Activated CD4-positive, alpha-beta T cell treated with anti-CD3 and anti-CD28 coated beads, Interleukin-2, amount 50 U/mL, for 4 hours (primary cell): ENCODE results near the gene ACSL6.

Experiments
- DNase-seq, 2 experiments: peaks; one replicate each; pipeline ENCODE4 v3.0.0-alpha.2; 2020

Gene ACSL6

DNA sequence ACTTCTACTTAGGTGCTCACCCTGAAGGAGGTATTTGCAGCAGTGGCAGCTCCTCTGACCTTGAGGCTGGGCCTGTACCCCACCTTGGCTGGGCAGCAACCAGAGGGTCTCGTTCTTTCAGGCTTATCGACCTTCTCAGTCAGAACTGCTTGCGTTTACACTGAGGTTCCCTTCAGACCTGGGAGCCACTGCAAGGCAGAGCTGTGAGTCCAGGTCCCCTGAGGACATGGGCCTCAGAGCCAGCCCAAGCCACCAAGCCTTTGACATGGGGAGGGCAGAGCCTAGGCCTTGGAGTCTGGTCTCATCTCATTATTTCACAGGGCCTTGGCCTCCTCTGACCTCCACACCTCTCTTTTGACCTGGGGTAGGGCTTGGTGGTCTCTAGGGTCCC, 13.7 kb downstream of the ACSL6 start:
- no peak for DNase-seq

DNA sequence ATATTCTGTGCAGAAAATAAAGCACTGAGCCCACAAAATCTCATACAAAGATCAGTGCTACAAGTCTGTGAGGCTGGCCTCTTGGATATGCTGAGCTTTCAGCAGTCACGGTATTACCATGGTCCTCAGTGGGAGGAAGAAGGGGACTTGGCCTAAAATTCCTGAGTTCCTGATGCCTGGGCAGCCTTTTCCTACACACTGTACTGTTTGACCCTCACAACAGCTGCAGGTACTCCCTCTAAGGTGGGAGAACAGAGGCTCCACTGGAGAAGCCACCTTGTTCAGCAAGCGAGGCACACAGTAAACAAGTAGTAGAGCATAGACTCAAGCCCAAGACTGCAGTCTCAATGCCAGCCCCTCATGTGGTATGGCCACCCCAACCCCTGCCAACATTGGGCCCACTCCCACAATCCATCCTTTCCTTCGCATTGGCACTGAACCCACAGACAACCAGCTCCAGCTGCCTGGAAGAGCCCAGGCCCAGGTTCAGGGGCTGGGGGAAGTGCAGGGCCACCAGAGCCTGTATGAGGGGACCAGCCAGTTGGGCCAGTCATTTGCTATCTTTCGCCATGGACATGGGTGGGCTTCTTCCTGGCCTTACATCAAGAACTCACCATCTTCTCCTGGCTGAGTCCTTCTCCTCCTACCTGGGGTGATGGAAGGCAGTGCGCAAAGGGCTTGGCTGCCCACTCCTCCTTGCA, 14.3 kb downstream of the ACSL6 start:
- DNase-seq: no peak

DNA sequence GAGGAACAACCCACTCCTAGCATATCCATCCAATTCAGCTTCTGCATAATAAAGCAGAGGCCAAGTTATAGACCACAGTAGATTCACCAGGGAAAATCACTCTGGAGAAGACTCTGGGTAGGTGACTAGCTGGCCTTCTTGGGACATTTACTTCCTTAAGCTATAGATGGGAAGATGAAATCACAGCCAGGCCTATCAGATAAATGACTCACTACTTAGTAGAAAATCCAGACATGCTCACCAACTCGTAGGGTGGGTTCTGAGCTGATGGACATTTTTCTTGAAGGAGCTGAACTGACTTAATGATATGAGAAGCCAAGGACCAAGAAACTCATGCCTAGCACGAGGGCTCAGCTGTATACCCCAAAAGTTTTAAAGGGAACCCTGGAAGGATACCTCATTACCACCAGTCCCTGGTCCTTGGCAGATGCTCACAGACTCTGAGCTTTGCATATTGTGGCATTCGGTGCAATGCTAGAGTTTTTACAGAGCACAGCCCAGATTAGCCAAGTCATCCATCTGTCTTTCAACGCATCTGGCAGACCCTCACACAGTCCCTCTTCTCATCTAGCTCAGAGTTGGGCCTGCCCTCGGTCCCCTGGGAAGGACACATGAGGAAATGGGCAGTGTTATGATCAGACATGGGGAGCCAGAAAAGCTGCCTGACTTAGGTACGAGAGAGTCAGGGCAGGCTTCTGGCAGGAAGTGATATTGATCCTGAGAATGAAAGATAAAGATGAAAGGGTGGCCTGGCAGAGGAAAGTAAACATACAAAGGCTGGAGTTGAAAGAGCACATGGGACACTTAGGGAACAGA, 15.0 kb downstream of the ACSL6 start:
- no peak for DNase-seq

DNA sequence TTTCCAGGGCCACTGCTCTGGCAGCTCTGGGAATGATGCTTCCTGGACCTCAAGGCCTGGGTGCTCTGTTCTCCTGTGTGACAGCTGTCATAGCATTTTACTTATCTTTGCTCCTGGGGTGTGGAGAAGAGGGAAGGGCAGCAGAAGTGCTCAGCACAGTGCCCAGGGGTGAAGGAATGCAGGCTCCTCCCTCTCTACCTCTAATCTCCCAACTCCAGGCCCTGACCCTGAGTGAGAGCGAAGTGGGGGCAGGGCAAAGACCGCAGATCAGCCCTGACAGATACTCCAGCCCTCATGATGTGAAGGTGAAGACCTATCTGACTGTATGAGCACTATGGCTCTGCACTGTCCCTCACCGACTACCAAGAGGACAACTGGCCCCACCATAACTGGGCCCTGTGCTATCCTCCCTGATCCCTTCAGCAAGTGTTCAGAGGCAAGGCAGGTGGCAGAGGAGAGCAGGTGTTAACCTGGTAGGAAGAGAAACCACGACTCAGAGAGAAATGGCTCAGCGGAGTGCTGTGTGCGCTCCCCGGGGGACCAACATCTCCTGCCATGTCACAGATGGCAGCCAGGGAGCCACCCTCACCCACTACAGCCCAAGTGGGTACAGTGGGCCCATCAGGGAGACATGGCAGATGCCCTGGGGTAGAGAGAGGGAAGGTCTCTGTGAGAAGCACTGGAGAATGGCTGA, 16.8 kb downstream of the ACSL6 start:
- DNase-seq: no peak

DNA sequence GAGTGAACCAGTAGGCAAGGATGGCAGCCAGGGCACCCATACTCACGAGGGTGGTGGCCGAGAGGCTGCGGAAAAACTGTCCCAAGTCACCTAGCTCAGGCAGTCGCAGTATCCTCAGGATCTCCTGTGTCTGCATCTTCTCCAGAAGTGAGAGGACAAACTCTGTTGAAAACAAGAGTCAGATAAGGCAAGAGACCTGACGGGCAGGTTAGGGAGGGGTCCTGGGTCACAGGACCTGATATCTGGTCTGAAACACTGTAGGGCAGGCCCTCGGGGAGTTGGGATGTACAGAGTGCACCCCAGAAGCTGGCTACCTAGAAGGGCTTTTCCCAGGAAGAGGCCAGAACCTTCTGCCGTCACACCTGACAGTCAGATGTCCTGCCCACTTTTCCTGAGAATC, 17.4 kb downstream of the ACSL6 start:
- DNase-seq: no peak

DNA sequence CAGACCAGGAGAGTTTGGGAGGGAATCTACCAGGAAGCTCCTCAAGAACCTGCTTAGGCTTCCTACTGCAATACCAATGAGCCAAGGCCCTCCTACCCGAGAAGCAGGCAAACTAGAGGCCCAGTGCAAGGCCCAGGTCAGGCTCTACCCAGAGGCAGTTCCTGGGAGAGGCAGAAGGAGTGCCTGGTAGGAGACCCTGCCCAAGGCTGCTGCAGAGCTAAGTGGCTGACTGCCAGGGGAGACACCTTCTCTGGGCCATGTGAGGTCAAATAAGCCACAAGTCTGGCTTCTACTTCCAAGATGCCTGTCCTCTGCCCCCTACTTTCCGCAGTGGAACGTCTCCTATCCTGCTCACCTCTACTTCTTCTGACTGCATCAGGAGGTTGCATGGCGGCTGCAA, 17.8 kb downstream of the ACSL6 start:
- DNase-seq: no peak

DNA sequence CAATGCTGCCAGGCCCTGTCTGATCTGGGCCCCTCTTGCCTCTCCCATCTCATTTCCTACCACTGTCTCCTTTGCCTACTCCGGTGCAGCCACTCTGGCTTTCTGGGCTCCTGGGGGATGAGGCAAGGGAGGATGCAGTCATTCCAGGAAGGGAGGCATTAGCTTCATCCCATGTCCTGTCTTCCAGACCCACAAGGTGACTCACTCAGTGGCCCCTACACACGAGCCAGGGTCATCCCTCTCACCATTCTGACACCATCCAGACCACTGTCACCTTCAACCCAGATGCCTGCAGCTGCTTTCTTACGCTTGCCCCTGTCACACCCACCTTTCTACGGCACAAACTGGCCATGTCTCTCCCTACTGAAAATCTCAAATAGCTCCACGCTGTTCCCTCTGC, 19.1 kb downstream of the ACSL6 start:
- DNase-seq: no peak

DNA sequence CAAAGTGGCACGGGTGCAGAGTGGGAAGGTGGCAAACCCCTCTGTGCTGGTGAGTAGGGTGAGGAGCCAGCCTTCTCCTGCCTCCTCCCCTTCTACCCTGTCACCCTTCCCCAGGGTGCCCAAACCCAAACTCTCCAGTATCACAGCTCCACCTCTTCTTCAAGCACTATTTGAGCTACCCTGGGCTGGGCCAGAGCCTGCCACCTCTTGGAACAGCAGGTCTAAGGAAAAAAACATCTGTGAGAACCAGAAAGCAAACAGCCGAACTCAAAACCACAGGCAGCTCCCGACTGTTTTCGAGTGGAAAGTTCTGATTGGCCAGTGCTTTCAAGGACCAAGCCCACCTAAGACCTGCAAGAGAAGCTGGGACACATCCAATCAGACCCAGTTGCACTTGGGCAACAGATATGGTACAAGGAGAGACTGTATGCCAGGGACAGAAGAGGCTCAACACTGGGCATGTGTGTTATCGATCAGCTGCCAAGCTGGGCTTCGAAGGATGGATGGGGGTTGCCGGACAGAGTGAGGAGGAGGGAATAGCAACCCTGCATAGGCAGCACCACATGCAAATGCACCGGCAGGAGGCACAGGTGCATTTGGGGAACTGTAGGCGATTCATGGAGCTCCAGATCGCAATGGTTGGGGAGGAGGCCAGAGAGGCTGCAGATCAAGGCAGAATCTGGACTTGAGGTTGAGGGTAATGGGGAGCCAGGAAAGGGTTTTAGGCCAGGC, 19.7 kb downstream of the ACSL6 start:
- DNase-seq: no peak

DNA sequence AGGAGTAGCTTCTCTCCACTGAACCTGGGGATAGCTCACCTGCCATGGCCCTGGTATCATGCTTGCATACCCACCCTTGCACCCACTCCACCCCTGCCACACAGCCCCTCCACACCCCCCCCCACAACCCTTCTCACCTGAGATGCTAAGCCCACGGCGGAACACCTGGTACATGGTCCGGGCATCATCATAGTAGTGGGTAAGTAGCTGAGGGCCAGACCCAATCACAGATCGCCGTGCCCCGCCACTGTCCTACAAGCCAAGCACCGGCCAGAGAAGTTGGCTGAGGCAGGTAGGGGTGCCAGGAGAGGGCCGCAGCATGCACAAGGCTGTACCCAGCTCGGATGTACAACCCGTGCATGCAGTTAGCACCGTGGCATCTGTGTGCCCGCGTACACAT, 20.7 kb downstream of the ACSL6 start:
- DNase-seq: no peak

DNA sequence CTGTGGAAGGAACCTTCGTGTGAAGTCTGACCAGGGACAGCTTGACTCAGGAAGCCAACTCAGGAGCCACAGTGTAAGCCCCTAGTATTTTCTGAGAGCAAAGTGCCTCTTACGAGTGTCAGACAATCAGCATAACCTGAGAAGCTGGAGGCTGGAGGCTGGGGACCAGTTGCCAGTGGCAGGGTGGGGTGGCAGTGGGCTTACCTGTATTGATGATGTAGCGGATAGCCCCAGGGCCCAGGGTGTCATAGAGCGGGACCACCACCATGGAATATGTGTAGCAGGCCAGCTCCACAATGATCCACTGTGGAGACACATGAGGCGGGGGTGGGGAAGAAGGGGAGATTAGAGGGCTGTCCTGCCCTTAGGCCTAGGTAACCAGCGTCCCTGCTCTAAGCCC, 22.9 kb downstream of the ACSL6 start:
- DNase-seq: no peak

DNA sequence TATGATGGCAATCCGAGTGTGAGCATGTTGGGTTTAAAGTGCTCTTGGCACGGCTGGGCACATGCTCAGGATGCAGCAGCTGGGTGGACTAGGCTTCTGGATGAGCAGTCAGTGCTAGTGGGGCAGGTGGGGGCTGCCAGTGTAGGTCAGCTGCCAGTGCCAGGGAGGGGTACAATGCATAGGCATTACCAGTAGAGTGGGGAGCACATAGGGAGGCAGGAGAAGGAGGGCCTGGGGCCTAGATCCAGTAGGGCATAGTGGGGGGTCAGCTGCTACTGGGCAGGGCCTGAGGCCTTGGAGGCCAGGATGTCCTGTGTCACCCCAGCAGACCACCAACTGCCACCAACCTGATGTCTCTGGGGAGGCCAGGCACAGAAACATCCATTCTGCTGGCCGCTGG, 24.2 kb downstream of the ACSL6 start:
- DNase-seq: no peak

DNA sequence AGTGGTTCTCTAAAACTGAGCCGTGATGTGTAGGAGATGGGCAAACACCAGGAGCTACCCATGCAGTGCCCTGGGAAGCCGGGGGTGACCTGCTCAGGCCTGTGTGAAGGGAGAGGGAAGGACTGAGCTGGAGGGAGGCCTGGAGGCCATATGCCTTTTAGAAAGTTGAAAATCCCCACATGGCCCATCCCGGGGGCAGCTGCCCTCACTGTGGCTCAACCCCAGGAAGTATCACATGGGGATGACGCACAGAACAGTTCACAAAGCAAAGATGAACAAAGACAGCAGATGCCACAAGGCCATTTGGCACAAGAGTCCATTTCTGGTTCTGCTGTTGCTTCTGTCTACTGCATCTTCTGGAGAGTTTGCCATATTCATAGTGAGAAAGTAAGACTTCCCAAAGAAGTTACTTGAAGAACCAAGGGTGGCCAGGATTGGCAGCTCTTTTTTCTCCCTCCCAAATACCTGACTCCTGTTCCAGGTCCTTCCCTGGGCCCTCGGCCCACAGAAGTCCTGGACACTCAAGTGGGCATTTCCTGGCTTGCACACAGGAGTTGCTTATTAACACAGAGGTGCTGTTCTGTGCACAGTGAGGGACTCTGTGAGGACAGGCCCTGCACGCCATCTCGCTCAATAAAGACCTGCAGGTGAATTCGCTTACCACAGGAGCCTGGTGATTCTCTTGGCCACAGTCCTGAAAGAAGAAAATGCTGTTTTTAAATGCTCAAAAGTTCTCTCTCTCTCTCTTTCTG, 25.1 kb downstream of the ACSL6 start:
- no peak for DNase-seq

DNA sequence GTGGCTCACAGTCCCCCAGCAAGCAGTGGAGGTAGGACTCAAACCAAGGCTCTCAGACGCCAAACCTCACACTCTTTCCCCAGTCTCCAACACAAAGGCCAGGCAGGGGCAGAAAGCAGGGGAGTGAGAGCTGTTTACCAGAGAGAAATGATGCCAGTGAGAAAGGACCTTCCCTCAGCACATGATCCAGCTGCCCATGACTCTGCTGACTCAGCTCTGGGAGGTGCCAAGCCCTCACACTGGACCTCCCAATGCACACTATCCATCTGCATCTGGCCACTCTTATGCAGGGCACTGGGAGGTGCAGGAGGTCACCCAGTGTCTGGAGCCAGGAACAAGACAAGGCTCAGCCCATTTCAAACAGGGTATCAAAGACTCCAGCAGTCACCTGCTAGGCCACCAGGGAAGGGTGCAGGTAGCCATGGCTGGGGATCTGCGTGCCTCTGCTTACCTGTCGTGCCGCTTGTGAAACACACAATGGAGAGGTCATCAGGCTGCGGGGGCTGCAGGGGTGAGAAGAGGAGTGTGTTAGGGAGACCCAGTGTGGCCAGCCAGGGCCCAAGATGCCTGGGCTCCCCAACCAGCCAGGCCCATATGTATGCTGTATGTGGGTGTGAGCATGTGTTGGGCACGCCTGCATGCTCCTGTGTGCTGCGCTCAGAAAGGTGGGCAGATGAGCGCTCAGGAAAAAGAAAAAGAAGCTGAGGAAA, 26.3 kb downstream of the ACSL6 start:
- DNase-seq: no peak

DNA sequence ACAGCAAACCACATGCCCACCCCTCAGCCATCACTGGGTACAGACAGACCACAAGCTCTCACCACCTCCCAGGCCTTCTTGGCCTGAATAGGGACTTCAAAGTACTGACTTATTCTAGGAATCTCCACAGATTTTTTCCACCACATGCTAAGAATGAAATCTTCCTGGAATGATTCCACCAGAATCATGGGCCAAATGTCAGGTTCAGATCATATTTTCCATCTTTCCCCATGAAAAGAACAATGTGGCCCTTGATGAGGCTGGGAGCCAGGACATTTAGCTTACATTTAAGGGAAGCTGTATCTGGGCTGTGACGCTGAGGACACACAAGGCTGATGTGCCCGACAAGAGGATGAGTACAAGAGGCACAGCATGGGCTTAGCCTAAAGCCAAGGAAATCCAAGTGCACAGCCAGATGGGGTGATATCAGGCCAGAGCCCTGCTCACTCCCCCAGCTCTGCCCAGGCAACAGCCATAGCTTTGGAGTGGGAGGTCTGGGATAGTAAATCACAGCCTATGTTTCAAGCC, 28.1 kb downstream of the ACSL6 start:
- no peak for DNase-seq

DNA sequence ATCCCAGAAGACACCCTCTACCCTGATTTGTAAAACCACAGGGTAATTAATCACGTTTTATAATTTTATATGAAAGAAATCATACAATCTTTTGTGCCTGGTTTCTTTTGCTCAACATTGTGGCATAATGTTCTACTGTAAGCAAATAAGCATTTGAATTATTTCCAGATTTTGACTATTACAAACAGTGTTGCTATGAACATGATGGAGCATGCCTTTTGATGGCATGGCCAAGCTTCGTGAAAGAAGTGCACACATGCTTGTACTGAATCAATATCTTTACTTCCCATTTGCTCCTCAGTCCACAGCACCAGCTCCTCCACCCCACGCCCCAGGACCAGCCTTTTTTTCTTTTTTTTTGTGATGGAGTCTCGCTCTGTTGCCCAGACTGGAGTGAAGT, 29.9 kb downstream of the ACSL6 start:
- no peak for DNase-seq

DNA sequence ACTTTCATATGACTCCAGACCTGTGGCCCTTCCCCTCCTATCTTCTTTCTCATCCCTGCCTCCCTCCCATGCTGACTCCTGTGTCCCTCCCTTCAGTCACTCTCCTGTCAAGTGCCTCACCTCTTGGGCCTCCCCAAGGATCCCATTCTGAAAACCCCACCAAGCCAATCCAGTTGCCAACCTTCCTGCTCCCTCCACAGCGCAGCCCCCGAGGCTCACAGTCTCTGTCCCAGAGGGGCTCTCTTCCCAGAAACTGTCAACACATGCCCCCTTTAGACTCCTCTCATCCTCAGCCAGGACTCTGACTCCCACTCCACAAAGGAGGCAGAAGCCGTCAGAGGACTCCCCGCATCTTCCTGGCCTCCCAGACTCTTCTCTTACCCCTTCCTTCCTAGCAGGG, 30.8 kb downstream of the ACSL6 start:
- DNase-seq: no peak

DNA sequence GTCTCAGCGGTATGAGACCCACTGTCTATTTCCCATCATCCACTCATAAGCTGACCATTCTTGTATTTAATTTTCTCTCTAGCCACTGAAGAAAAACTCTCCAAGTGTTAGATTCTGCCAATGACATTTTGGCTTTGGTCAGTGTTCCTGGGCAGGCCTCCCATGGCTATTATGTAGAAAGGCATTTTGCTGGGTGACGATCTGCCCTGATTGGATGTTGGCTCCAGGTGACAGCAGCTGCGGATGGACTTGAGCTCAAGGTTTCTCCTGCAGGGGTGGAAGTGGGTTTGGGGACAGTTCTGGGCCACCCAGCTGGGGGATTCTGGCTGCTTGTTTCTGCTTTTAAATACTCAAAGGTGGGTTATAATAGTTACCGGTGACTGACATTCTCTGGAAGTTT, 31.6 kb downstream of the ACSL6 start:
- no peak for DNase-seq

DNA sequence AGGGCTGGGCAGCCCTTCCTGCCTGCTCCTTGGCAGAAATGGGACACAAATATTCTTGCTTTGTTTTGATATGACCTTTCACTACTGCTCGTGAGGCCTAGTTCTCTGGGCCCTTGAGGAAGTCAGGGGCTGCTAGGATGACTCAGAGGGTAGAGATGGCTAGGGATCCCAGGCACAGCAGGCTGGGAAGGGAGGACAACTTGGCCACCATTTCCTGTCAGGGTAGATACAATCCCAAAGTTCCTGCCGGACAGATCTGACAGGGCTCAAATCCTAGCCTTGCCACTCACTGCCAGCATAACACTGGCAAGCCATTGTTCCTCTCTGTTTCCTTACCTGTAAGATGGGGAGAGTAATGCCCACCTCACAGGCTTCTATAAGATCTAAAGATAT, 34.2 kb downstream of the ACSL6 start:
- DNase-seq: no peak

DNA sequence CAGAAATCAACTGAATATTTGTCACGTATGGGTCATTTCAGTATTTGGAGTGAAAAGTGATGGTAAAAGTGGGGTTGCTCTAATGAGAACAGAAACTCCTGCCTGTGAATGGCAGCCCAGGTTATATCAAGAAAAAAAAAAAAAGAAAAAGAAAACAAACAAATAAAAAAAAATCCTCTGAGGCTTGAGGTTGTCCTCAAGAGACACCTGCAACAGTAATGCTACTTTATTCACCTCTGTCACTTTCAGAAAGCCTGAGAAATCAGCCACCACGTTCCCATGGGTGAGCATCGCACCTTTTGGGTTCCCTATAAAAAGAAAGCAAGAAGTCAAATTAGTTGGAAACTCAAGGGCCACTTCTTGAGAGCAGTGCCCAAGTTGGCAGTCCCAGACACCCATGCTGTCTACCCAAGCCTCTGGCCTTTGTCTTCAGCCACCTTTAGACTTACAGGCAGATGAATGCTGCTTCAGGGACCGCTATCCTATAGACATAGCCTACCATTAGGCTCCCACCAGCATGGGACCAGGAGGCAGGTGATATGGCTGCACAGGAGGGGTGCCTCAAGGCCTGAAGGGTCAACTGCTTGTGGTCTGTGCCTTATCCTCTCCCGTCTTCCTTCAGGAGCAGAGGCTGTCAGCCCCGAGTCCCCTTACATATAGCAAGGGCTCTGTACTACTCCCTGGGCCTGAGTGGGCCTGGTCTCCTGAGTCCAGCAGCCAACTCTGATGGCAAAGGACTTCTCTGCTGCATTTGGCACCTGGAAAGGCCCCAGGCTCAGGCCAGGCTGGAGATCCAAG, 34.8 kb downstream of the ACSL6 start:
- DNase-seq: no peak

DNA sequence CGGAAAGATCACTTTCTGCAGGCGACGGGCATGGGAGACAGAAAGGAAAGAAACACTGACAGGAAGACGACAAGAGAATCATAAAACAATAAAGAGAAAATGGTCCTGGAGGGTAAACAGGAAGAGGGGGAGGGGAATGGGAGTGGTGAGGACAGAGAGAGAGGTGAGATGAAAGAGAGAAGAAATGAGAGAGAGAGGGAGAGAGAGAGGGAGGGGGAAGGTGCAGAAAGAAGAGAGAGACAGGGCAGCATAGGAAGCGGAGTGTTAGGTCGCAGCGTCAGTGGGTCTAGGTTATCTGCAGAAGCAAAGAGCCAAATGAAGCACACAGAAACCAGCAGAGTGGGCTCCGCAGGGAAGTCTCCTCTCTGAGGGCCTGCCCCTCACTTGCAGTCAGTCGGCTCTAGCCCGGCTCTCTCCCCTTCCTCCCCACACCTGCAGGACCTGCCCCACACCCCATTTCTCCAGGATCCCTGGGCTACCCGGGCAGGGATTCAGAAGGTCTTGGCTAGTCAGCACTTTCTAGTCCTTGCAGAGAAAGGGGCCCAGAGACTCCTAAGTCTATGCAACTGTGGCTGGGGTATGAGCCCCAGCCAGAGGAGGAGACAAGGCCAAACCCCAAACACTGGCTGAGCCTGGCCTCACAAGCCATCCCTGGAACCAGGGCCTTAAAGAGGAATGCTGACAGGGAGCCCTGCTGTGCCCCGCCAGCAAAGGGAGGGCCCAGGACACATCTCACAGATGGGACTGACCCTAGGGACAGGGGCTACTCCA, 36.3 kb downstream of the ACSL6 start:
- DNase-seq: no peak
